HAP-1 (cell line): ENCODE data around the gene MRPL21.

ENCODE experiments used
- DNase-seq, 2 experiments: peaks; one replicate each; pipeline ENCODE4 v3.0.0-alpha.2; 2016 to 2020; ENCODE audit warnings: low spot score in 2 of 2
- H3K27me3 ChIP-seq: fragments of 250-450 bp; sonication (Bioruptor Pico); 2 replicates; pipeline ENCODE4 v1.5.1; 2020; ENCODE audit warnings: low read depth, mild to moderate bottlenecking, moderate library complexity
- H3K36me3 ChIP-seq: fragments of 250-450 bp; sonication (Bioruptor Pico); replicated peaks from 2 replicates; pipeline ENCODE4 v1.5.1; 2020; ENCODE audit warnings: mild to moderate bottlenecking
- H3K4me1 ChIP-seq: fragments of 250-450 bp; sonication (Bioruptor Pico); 2 replicates; pipeline ENCODE4 v1.5.1; 2020; ENCODE audit warnings: mild to moderate bottlenecking
- H3K4me3 ChIP-seq: fragments of 250-450 bp; sonication (Bioruptor Pico); 2 replicates; pipeline ENCODE4 v1.5.1; 2020; ENCODE audit warnings: mild to moderate bottlenecking, moderate library complexity
- H3K9me3 ChIP-seq: fragments of 250-450 bp; sonication (Bioruptor Pico); 2 replicates; pipeline ENCODE4 v1.5.1; 2020; ENCODE audit warnings: mild to moderate bottlenecking, moderate library complexity
- in situ Hi-C: fragments of 300-500 bp; cut with MboI; formaldehyde crosslinking; loops from 3 replicates; pipeline ENCODE4 v1.14.3; 2020; ENCODE audit warnings: low sequenced_read_pairs, inconsistent platforms, mixed read lengths

The MRPL21 gene

DNA sequence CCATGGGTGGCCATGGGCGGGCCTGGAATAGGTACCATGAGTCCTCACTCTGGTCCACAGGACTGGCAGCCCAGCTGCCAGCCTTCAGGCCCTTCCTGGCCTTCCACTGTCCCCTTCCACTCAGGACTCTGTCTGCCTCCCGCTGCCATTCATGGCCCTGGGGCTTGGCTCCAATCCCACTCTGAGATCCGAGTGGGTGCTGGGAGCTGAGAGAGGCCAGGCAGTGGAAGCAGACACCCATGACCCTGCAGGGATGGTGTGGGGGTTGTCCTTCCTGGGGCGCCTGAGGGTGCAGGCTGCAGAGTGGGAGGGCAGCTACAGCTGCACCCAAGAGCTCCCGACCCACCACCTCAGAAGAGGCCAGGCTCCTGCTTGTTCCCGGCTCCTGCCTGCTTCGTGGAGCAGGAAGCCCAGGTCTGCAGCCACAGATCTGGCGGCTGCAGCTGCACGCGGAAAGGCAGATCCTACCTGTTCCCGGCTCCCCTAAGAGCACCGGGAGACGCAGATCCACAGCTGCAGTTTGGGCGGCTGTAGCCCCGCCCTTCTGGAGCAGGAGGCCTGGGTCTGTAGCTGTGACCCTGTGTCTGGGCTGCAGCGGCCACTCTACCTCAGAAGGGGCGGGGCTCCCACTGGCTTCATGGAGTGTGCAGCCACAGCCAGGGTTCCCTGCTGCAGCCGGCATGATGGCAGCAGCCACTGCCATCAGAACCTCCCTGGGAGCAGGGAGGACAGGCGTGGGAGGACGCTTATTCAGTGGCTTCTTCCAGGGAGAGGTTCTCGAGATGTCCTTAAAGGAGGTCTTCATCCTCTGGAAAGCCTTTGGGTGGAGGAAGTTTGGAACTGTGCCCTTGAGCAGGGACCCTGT lies 27.6 kb upstream of the MRPL21 start:
- no peaks in the 10 kb centered on the region for H3K9me3 ChIP-seq
- no peaks in the 10 kb centered on the region for H3K27me3 ChIP-seq
- H3K4me3 ChIP-seq, result no peak overlapping the region
- in situ Hi-C loops, result loop anchor here (10.0 kb wide), 1 partner anchor 64 kb away; no protein-coding TSS in a partner anchor
- H3K36me3 ChIP-seq, result peaks cover 56% of the 10 kb centered on the region
- no peaks in the 10 kb centered on the region for H3K4me1 ChIP-seq
- DNase-seq, result no peak

DNA sequence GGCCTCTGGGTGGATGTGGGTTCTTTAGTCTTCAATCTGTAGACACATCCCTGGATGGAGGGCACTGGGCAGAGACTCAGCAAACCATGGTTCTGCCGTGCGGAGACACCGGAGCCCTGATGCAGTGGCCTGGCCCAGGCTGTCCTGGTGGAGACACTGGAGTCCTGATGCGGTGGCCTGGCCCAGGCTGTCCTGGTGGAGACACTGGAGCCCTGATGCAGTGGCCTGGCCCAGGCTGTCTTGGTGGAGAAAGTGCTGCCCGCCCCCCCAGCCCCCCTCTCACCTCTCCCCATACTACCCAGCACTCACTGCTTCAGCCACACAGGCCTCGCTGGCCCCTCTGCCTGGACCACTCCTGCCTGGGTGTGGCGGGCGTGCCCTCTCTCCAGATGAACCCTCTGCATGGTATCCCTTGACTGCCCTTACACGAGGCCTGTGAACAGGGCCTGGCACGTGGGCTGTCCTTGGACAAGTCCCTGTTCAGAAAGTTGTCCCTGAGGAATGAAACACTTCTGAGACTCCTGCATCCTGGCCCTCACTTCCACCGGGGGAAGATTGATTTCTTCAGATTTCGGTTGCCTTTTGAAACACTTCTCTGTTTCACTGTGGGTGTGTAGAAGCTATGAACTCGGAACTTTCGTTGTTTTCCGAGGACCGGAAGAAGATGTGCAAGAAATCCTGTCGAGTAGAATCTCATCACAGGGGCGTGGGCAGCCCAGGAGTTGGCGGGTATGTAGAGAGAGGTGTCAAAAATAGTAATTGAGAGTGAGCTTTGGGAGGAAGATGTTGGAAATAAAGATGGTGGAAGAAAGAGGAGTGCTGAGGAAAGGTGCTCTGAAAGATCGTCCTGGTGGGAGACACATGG lies 26.3 kb upstream of the MRPL21 start:
- Histone ChIP-seq H3K4me1 (no peaks in the 10 kb centered on the region), H3K27me3 (no peaks in the 10 kb centered on the region), H3K36me3 (peaks cover 55% of the 10 kb centered on the region), H3K4me3 (no peak overlapping the region), H3K9me3 (peaks cover 9% of the 10 kb centered on the region)
- no peak for DNase-seq
- in situ Hi-C loops, result loop anchor here (10.0 kb wide), 1 partner anchor 65 kb away; no protein-coding TSS in a partner anchor

DNA sequence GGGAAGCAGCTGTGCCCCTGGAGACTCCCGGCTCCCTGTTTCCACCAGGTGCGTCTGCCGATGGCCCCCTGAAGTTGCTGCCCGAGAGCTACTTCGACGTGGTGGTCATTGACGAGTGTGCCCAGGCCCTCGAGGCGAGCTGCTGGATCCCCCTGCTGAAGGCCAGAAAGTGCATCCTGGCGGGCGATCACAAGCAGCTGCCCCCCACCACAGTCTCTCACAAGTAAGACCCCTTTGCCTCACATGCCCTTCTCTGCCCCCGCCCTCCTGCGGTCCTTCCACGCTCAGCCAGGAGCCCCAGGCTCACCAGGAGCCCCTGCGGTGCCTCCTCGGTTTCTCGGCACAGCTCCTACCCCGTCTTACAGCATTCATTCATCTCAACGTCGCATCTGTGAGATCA lies 25.5 kb upstream of the MRPL21 start:
- Histone ChIP-seq H3K36me3 (peaks cover 55% of the 10 kb centered on the region), H3K27me3 (no peaks in the 10 kb centered on the region), H3K4me1 (no peaks in the 10 kb centered on the region), H3K4me3 (no peak overlapping the region), H3K9me3 (peaks cover 9% of the 10 kb centered on the region)
- in situ Hi-C loops, result no loop called here
- DNase-seq, result no peak

DNA sequence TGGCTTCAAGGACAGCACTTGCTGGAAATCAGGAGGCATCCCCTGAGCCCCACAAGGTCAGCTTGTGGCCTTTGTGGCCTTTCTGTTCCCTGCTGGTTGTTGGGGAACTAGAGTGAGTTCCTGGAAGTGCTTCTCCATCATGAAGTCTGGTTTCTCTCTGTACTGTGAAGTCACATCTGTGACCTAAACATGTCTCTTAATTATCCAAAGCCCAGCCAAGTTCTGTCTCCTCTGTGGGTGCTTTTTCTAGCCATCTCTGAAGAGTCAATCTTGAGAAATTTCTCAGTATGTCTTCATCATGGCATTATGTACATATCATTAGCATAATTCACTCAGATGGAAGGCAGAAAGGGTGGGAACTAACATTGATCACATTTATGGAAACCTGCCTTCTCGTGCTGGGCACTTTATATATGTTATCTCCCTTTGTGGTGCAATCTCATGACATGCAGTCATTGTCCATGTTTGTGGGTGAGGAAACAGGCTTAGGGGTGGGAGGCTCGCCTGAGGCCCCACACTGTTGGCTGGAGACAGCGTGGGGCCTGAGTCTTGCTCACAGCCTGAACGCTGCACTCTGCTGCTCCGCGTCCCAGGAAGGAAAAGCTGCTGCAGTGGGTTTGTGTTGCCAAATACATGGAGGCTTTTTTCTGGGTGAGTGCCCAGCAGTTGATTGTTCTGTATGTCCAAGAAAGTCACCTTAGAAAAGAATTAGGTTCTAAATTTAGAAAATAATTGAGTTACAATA lies 24.7 kb upstream of the MRPL21 start:
- in situ Hi-C loops, result no loop called here
- no peak for DNase-seq
- H3K27me3 ChIP-seq, result no peaks in the 10 kb centered on the region

DNA sequence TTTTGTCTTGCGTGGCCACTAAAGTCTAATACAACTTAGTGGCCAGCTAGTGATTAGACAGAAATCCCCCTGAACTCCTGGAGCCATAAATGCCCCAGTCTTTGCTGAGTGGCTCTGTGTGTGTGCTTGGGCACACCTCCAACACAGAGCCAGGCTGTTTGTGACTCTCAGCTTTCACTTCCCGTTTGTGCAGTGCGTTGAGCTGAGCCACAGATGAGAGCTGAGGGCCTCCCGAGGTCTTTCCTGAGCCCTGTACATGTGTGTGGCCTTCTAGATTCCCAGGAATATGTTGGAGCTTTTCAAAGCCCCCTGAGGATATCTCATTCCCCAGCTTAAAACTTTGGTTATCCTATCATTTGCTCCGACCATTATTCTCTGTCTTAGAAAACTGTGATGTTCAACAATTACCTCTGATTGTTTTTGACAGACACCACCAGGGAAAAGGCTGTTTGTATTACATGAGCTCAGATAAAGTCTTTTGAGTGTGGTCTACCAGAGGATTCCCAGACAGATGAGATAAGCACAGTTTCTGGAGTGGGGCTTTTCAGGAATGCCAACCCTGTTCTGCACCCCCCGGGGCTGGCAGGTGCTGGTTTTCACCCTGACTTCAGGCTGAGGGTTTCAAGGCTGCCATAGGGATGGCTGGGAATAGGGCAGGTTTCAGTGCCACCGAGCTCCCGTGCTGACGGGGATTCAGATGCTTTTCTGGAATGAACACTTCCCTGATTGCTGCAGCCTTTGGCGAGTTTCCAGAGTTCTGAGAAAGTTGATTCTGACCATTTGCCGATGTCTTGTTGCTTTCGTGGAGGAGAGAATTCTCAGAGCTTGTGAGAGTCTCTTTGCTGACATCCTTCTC lies 23.9 kb upstream of the MRPL21 start:
- H3K27me3 ChIP-seq, result no peaks in the 10 kb centered on the region
- DNase-seq, result no peak
- H3K36me3 ChIP-seq, result peaks cover 56% of the 10 kb centered on the region

More for the DNA sequence above, 24.7 kb upstream of the MRPL21 start:
- Histone ChIP-seq H3K4me1 (no peaks in the 10 kb centered on the region), H3K36me3 (peaks cover 52% of the 10 kb centered on the region), H3K4me3 (no peak overlapping the region), H3K9me3 (peaks cover 9% of the 10 kb centered on the region)

DNA sequence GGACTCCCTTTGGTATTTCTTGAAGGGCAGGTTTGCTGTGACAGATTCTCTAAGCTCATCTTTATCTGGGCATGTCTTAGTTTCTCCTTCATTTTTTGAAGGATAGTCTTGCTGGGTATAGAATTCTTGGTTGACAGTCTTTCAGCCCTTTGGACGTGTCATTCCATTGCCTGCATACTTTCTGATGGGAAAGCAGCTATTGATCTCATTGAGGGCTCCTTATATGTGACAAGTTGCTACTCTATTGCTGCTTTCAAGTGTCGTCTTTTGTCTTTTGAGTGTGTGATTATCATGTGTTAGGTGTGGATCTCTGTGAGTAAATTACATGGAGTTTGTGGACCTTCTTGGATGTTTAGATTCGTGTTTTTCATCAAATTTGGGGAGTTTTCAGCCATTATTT lies 22.0 kb upstream of the MRPL21 start:
- H3K4me1 ChIP-seq, result no peaks in the 10 kb centered on the region
- H3K36me3 ChIP-seq, result peaks cover 61% of the 10 kb centered on the region
- no peak overlapping the region for H3K4me3 ChIP-seq
- H3K9me3 ChIP-seq, result peaks cover 9% of the 10 kb centered on the region
- in situ Hi-C loops, result no loop called here
- no peak for DNase-seq
- H3K27me3 ChIP-seq, result no peaks in the 10 kb centered on the region

More for the DNA sequence above, 23.9 kb upstream of the MRPL21 start:
- in situ Hi-C loops, result no loop called here
- Histone ChIP-seq H3K4me3 (no peak overlapping the region), H3K4me1 (no peaks in the 10 kb centered on the region), H3K9me3 (peaks cover 9% of the 10 kb centered on the region)

DNA sequence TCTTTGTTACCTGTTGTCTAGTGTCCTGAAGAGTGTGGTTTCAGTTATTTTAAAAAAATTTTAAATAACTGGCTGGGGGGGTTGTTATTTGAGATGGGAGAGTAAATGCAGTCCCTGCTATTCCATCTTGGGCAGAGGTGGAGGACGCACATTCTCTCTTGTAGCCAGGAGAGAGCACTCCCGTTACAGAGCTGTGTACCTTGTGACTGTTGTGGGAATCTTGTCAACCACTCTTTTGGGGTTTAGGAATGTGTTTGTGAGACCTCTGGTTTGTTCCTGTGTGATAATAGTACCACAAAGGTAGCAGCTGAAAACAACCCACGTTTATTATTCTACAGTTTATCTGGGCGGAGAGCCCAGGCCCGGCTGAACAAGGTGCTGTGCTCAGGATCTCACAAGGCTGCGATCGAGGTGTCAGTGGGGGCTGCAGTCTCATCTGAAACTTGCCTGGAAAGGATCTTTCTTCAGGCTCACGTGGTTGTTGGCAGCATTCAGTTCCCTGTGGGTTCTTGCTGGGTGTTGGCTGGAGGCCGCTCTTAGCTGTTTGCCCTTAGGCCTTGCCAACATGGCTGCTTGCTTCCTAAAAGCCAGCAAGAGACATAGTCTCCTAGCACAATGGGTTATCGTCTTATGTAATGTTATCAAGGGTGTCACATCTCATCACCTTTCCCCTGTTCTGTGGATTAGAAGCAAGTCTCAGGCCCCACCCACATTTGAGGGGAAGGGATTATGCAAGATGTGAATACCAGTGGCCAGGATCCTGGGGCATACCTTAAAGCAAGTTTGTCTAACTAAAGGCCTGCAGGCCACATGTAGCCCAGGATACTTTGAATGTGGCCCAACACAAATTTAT lies 20.7 kb upstream of the MRPL21 start:
- no peak overlapping the region for H3K4me3 ChIP-seq
- H3K27me3 ChIP-seq, result no peaks in the 10 kb centered on the region
- DNase-seq, result no peak
- H3K36me3 ChIP-seq, result peaks cover 65% of the 10 kb centered on the region
- no peaks in the 10 kb centered on the region for H3K4me1 ChIP-seq
- H3K9me3 ChIP-seq, result peaks cover 9% of the 10 kb centered on the region
- in situ Hi-C loops, result no loop called here

DNA sequence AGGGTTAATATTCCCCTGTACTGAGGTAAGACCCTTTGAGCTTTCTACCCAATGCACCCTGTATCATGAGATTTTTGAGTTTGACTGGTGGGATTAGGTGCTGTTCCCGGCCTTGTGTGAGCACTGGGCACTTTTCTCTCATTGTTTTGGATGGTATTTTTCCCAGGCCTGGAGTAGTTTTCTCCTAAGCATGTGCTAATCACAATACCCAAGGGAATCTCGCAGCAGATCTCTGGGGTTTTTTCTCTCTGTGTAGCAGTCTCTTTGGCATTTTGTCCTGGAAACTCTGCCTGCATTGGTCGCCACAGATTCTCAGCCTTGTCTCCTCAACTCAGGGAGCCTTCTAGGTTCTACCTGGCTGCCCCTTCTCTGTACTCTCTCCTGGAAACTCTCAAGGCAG lies 20.0 kb upstream of the MRPL21 start:
- Histone ChIP-seq H3K36me3 (peaks cover 63% of the 10 kb centered on the region), H3K4me1 (no peaks in the 10 kb centered on the region), H3K9me3 (peaks cover 9% of the 10 kb centered on the region), H3K27me3 (no peaks in the 10 kb centered on the region), H3K4me3 (no peak overlapping the region)
- in situ Hi-C loops, result no loop called here
- no peak for DNase-seq

DNA sequence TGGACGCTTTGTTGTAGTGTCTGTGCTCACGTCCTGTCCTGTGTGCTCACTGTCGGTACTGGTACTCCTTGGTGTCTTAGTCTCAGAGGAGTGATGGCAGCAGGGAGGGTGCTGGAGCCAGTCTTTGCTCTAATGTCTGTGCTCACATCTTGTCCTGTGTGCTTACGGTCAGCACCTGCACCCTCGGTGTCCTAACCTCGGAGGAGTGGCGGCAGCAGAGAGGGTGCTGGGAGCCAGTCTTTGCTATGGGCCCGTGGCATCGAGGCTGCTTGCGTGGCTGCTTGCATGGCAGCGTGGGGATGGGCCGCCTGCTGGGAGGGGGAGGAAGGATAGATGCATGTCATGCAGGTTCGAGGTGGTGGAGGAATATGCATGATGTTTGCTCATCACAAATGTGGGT lies 12.8 kb upstream of the MRPL21 start:
- no peaks in the 10 kb centered on the region for H3K9me3 ChIP-seq
- in situ Hi-C loops, result no loop called here
- no peaks in the 10 kb centered on the region for H3K27me3 ChIP-seq
- DNase-seq, result no peak
- peaks cover 62% of the 10 kb centered on the region for H3K36me3 ChIP-seq
- H3K4me3 ChIP-seq, result no peak overlapping the region
- no peaks in the 10 kb centered on the region for H3K4me1 ChIP-seq

DNA sequence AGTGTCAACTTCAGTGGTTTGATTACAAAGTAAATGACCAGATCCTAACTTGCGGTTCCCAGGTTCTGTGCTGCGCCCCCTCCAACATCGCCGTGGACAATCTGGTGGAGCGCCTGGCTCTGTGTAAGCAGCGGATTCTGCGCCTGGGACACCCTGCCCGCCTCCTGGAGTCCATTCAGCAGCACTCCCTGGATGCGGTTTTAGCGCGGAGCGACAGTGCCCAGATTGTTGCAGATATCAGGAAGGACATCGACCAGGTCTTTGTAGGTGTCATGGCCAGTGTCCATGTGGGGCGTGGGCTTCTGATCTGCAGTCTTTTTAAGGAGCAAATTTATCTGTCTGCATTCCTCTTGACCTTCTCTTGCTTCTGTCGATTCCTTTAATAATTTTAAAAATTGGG lies 11.1 kb upstream of the MRPL21 start:
- H3K36me3 ChIP-seq, result peaks cover 65% of the 10 kb centered on the region
- no peaks in the 10 kb centered on the region for H3K9me3 ChIP-seq

DNA sequence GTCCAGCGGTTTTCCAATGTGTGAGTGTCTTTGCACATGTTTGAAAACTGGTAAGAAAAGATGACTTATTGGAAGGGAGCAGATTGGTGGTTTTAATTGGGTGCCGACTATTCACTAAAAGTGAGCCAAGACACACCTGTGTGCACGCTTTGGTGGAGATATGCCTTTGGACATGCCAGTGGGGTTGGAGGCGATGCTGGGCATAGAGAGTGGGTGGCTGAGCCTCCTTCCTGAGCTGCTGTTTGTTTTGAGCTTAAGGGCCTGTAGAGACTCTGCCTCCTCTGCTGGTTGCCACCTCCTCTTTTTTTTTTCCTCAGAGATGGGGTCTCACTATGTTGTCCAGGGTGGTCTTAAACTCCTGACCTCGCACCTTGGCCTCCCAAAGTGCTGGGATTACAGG lies 9.6 kb upstream of the MRPL21 start:
- Histone ChIP-seq H3K4me3 (no peak overlapping the region), H3K9me3 (no peaks in the 10 kb centered on the region), H3K27me3 (no peaks in the 10 kb centered on the region), H3K4me1 (no peaks in the 10 kb centered on the region), H3K36me3 (peaks cover 62% of the 10 kb centered on the region)
- no peak for DNase-seq
- in situ Hi-C loops, result no loop called here

More for the DNA sequence above, 11.1 kb upstream of the MRPL21 start:
- DNase-seq, result no peak
- Histone ChIP-seq H3K4me3 (no peak overlapping the region), H3K27me3 (no peaks in the 10 kb centered on the region), H3K4me1 (no peaks in the 10 kb centered on the region)
- in situ Hi-C loops, result no loop called here

DNA sequence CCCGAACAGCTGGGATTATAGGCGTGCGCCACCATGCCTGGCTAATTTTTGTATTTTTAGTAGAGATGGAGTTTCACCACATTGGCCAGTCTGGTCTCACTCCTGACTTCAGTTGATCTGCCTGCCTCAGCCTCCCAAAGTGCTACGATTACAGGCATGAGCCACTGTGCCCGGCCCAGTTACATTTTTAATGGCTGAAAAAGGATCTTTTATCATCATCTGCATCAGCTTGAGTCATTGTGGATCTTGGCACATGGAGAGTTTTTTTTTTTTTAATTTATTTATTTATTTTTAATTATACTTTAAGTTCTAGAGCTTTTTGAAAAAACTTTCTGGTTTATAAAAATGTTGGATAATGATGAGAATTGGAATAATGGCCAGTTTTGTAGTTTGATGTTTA lies 8.6 kb upstream of the MRPL21 start:
- H3K4me1 ChIP-seq, result no peaks in the 10 kb centered on the region
- H3K9me3 ChIP-seq, result no peaks in the 10 kb centered on the region
- peaks cover 60% of the 10 kb centered on the region for H3K36me3 ChIP-seq
- H3K4me3 ChIP-seq, result no peak overlapping the region
- in situ Hi-C loops, result no loop called here
- H3K27me3 ChIP-seq, result no peaks in the 10 kb centered on the region
- no peak for DNase-seq
